ENCODE data around the gene LRRC53.

Gene LRRC53

DNA sequence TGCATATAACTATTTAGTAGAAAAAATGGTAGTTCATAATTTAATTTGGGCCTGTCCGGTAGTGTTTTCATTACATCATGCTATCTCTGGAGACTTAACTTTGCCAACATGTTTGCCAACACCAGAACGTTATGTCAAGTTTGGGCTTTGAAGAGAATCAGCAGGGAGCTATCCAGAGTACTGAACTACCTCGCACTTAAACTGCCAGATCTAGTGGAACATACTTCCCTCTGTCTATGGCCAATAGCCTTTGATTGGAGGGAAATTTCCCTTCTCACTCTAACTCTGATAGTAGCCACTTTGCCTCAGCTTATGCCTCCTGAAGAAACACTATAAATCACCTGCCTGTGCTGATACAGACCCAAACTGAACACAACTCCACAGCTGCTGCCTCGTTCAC, 10.0 kb downstream of the LRRC53 start:
- TF ChIP-seq, protein P1, sequence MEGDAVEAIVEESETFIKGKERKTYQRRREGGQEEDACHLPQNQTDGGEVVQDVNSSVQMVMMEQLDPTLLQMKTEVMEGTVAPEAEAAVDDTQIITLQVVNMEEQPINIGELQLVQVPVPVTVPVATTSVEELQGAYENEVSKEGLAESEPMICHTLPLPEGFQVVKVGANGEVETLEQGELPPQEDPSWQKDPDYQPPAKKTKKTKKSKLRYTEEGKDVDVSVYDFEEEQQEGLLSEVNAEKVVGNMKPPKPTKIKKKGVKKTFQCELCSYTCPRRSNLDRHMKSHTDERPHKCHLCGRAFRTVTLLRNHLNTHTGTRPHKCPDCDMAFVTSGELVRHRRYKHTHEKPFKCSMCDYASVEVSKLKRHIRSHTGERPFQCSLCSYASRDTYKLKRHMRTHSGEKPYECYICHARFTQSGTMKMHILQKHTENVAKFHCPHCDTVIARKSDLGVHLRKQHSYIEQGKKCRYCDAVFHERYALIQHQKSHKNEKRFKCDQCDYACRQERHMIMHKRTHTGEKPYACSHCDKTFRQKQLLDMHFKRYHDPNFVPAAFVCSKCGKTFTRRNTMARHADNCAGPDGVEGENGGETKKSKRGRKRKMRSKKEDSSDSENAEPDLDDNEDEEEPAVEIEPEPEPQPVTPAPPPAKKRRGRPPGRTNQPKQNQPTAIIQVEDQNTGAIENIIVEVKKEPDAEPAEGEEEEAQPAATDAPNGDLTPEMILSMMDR (IDR thresholded peaks at IDR 0.05; ENCODE audit: borderline replicate concordance, insufficient read depth, low read depth, low read length), result no peak
- H3K4me3 ChIP-seq (ENCODE audit: low read depth, low read length), result no peak overlapping the region

DNA sequence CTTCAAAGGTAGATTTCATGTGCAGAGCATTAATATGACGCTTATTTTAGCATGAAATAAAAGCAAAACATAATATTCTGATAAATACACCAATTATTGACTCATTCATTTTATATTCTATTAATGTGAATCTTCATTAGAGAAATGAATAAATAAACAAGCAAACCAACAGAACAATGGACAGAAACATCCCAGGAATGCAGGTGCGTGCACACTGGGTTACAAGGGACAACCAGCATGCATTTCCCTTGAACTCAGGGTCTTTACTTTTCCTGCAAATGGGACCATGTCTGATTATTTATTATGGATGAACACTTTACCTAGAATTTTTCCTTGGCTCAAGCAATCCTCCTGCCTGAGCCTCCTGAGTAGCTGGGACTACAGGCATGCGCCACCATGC, 13.5 kb downstream of the LRRC53 start:
- TF ChIP-seq, protein P1 (IDR thresholded peaks at IDR 0.05; ENCODE audit: borderline replicate concordance, insufficient read depth, low read depth, low read length), result no peak

DNA sequence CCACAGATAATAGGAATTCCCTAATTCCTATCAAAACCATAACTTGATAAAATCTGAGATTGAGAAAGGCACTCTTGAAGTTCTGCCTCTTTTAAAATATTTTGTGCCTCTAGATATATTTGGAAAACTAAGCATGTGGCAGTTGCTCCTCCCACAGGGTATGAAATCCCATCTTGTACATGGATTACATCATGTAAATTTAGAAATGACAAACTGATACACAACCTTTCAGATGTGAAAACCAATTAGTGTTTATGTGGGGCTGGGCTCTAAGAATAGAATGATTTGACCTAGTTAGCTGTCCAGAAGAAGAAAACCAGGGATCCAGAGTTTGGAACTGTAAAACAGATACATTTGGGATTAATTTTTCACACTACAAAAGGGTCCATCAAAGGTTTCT, 15.7 kb downstream of the LRRC53 start:
- TF ChIP-seq, protein P1 (IDR thresholded peaks at IDR 0.05; ENCODE audit: borderline replicate concordance, insufficient read depth, low read depth, low read length), result no peak
- no peak overlapping the region for H3K4me3 ChIP-seq (ENCODE audit: low read depth, low read length)

More for the DNA sequence above, 13.5 kb downstream of the LRRC53 start:
- no peak overlapping the region for H3K4me3 ChIP-seq (ENCODE audit: low read depth, low read length)

DNA sequence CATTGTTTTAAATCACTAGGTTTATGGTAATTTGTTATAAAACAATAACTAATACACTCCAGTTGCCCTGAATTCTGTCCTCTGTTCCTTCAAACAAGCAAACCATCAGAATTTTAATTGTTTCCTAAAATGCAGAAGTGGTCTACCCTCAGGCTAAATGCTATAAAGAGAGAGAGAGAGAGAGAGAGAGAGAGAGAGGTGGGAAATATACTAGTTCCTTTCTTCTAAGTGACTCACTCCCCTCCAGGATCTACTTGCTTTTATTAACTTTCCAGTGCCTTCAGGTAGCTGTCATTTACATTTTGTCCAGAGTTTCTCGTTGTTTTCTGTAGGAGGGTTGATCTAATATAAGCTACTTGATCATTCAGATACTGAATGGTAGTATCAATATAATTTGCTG, 26.4 kb downstream of the LRRC53 start:
- TF ChIP-seq, protein P1 (IDR thresholded peaks at IDR 0.05; ENCODE audit: borderline replicate concordance, insufficient read depth, low read depth, low read length), result no peak
- H3K4me3 ChIP-seq (ENCODE audit: low read depth, low read length), result no peak overlapping the region

DNA sequence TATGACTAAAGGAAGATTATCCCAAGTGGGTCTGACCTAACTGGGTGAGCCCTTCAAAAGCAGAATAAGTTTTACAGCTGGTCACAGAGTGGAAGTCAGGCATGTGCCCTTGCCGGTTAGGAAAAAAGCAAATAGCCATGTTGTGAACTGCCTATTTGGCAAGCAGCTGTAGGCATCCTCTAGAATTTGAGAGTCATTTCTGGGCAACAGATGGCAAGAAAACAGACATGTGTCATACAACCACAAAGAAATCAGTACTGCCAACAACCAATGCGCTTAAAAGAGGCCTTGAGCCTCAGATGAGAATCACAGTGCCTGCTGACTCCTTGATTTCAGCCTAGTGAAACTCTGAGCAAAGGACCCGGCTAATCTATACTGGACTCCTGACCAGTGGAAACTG, 26.8 kb downstream of the LRRC53 start:
- H3K4me3 ChIP-seq (ENCODE audit: low read depth, low read length), result no peak overlapping the region
- TF ChIP-seq, protein P1 (IDR thresholded peaks at IDR 0.05; ENCODE audit: borderline replicate concordance, insufficient read depth, low read depth, low read length), result no peak

DNA sequence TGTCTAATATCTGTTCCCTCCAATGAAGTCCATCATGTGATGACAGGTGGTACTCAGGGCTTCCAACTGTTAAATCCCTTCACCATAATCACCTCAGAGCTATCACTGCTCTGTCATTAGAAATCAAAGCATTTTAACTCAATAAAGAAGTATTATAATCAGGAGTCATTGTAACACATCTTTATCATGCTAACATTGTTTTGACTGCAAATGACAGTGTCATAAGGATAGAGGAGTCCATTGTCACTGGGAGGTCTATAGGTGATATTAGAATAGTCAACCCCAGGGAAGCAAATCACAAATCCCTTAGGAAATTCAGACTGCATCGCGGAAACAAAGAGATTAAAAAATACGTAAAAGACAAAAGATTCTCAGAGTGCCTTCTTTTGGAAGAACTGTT, 30.8 kb downstream of the LRRC53 start:
- TF ChIP-seq, protein P1 (IDR thresholded peaks at IDR 0.05; ENCODE audit: borderline replicate concordance, insufficient read depth, low read depth, low read length), result no peak
- H3K4me3 ChIP-seq (ENCODE audit: low read depth, low read length), result no peak overlapping the region

DNA sequence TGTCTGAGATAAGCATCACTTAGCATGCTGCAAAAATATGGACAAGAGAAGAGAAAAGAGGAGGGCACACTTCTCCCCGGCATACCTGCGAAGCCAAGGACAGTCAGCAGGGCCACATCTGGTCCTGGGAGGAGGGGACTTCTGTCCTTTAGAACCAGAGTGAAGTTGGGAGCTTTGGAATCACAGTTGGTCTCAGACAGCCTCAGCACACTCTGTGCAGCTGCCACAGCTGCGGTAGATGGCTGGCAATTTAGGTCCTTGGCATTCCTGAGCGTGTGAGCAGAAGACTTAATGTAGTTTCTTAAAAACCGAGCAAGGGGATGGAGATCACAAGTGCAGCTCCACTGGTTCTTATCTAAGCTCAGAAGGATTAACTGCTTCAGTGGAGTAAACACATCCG, 32.3 kb downstream of the LRRC53 start:
- TF ChIP-seq, protein P1 (IDR thresholded peaks at IDR 0.05; ENCODE audit: borderline replicate concordance, insufficient read depth, low read depth, low read length), result no peak
- H3K4me3 ChIP-seq (ENCODE audit: low read depth, low read length), result no peak overlapping the region
